HG02852 (cell line): ENCODE measurements around the gene MNAT1.

Experiments
- ATAC-seq: cut with Tn5 transposase; IDR thresholded peaks from one replicate; pipeline ENCODE4 v1.9.1; 2021; ENCODE audit warnings: mild to moderate bottlenecking, moderate library complexity; ENCODE audit not compliant: unreplicated experiment

Gene MNAT1

GRCh38 chr14:60956632-60957031 lies 222.1 kb downstream of the MNAT1 start:
- no peak for ATAC-seq

- no peak for ATAC-seq
Measured at GRCh38 chr14:60958146-60958545, 223.6 kb downstream of the MNAT1 start.

- ATAC-seq = no peak
Measured at GRCh38 chr14:60963761-60964160, 229.2 kb downstream of the MNAT1 start.

- ATAC-seq = no peak
Measured at GRCh38 chr14:60964904-60965303, 230.3 kb downstream of the MNAT1 start.

GRCh38 chr14:60965402-60965801 lies 230.8 kb downstream of the MNAT1 start:
- ATAC-seq = no peak

- ATAC-seq = no peak
Measured at GRCh38 chr14:60968099-60968498, 233.5 kb downstream of the MNAT1 start.

GRCh38 chr14:60968671-60969070 lies 234.1 kb downstream of the MNAT1 start:
- no peak for ATAC-seq

GRCh38 chr14:60970146-60970545 lies 235.6 kb downstream of the MNAT1 start:
- ATAC-seq = no peak

GRCh38 chr14:60971271-60971670 lies 236.7 kb downstream of the MNAT1 start:
- ATAC-seq = no peak

- no peak for ATAC-seq
Measured at GRCh38 chr14:60972295-60972694, 237.7 kb downstream of the MNAT1 start.

- no peak for ATAC-seq
Measured at GRCh38 chr14:60973070-60973469, 238.5 kb downstream of the MNAT1 start.

- no peak for ATAC-seq
Measured at GRCh38 chr14:60974090-60974651, 239.6 kb downstream of the MNAT1 start.

GRCh38 chr14:60975551-60975950 lies 241.0 kb downstream of the MNAT1 start:
- ATAC-seq = no peak

GRCh38 chr14:60977847-60978246 lies 243.3 kb downstream of the MNAT1 start:
- ATAC-seq = no peak

- ATAC-seq = peak; percentile 79
Measured at GRCh38 chr14:60980811-60981632, 246.5 kb downstream of the MNAT1 start, which contains the start of the genes SLC38A6 and TRMT5. Gene SLC38A6 (plus strand): TSS chr14:60981245. CDS start chr14:60981278, 33 bp downstream. Gene TRMT5 (minus strand): TSS chr14:60981079. CDS start chr14:60980973, 106 bp downstream.

- ATAC-seq = no peak
Measured at GRCh38 chr14:60981633-60982455, 247.3 kb downstream of the MNAT1 start.

- ATAC-seq = no peak
Measured at GRCh38 chr14:60984196-60984595, 249.6 kb downstream of the MNAT1 start.

- ATAC-seq = no peak
Measured at GRCh38 chr14:60986500-60986899, 251.9 kb downstream of the MNAT1 start.

GRCh38 chr14:60989599-60989998 lies 255.0 kb downstream of the MNAT1 start:
- no peak for ATAC-seq

- no peak for ATAC-seq
Measured at GRCh38 chr14:60998617-60999016, 264.1 kb downstream of the MNAT1 start.

GRCh38 chr14:60999536-60999935 lies 265.0 kb downstream of the MNAT1 start:
- no peak for ATAC-seq
